HepG2 (cell line): ENCODE data around the gene NIP7. TPM values are rescaled to one million over a fixed set of nuclear protein-coding genes. Genes with fewer than 3 reads are reported as not detected.

Source experiments
- CBFB ChIP-seq: sonication (generic); formaldehyde crosslinking; IDR thresholded peaks from 2 replicates; pipeline ENCODE4 v1.4.0; 2020; ENCODE audit warnings: missing genetic modification reagents
- EHMT2 ChIP-seq: fragments of 200-600 bp; sonication (generic); IDR thresholded peaks from 2 replicates; pipeline ENCODE4 v1.7.0; 2017; ENCODE audit warnings: antibody characterized with exemption, low read depth, low read length, borderline replicate concordance
- FOXA3 ChIP-seq: IDR thresholded peaks from 2 replicates; pipeline ENCODE4 v1.6.1; 2016; ENCODE audit warnings: missing genetic modification reagents, missing compliant biosample characterization
- FOXJ3 ChIP-seq: sonication (generic); formaldehyde crosslinking; IDR thresholded peaks from 2 replicates; pipeline ENCODE4 v1.4.0; 2020; ENCODE audit warnings: missing genetic modification reagents, mild to moderate bottlenecking, borderline replicate concordance
- FOXM1 ChIP-seq: sonication (generic); formaldehyde crosslinking; IDR thresholded peaks from 2 replicates; pipeline ENCODE4 v1.5.0; 2020; ENCODE audit warnings: missing genetic modification reagents
- FOXP4 ChIP-seq: sonication (generic); formaldehyde crosslinking; IDR thresholded peaks from 2 replicates; pipeline ENCODE4 v1.4.0; 2020; ENCODE audit warnings: missing genetic modification reagents
- KAT8 ChIP-seq: IDR thresholded peaks from 2 replicates; pipeline ENCODE4 v1.6.1; 2016; ENCODE audit warnings: missing genetic modification reagents, missing compliant biosample characterization
- MIXL1 ChIP-seq: IDR thresholded peaks from 2 replicates; pipeline ENCODE4 v1.6.1; 2016
- MXD1 ChIP-seq: sonication (generic); formaldehyde crosslinking; IDR thresholded peaks from 2 replicates; pipeline ENCODE4 v1.4.0; 2020; ENCODE audit warnings: mild to moderate bottlenecking, missing genetic modification reagents
- NRL ChIP-seq: sonication (generic); formaldehyde crosslinking; IDR thresholded peaks from 2 replicates; pipeline ENCODE4 v1.5.0; 2020; ENCODE audit warnings: missing genetic modification reagents, mild to moderate bottlenecking, moderate library complexity, borderline replicate concordance
- RBM39 ChIP-seq: fragments of 200-400 bp; formaldehyde crosslinking; IDR thresholded peaks from one replicate; pipeline ENCODE4 v1.6.1; 2018; ENCODE audit warnings: antibody characterized with exemption, mild to moderate bottlenecking, low read depth, low read length; ENCODE audit not compliant: poor library complexity, severe bottlenecking
- SIN3B ChIP-seq: fragments of 150-350 bp; IDR thresholded peaks from 2 replicates; pipeline ENCODE4 v1.6.1; 2014; ENCODE audit warnings: low read length
- SSRP1 ChIP-seq: IDR thresholded peaks from 2 replicates; pipeline ENCODE4 v1.6.1; 2016; ENCODE audit warnings: control low read depth
- TERF1 ChIP-seq: sonication (generic); formaldehyde crosslinking; IDR thresholded peaks from 2 replicates; pipeline ENCODE4 v1.8.0; 2022; ENCODE audit warnings: mild to moderate bottlenecking, missing genetic modification reagents, moderate library complexity
- ZBTB43 ChIP-seq: sonication (generic); formaldehyde crosslinking; conservative IDR thresholded peaks from 2 replicates; pipeline ENCODE4 v1.4.0; 2020; ENCODE audit warnings: missing genetic modification reagents
- ZKSCAN1 ChIP-seq: fragments of 150-350 bp; IDR thresholded peaks from 2 replicates; pipeline ENCODE4 v1.6.1; 2014; ENCODE audit warnings: low read length
- ZNF274 ChIP-seq: sonication (generic); formaldehyde crosslinking; IDR thresholded peaks from 2 replicates; pipeline ENCODE4 v1.5.1; 2020; ENCODE audit warnings: mild to moderate bottlenecking, missing genetic modification reagents
- ZNF382 ChIP-seq: sonication (generic); formaldehyde crosslinking; IDR thresholded peaks from 2 replicates; pipeline ENCODE4 v1.5.0; 2020; ENCODE audit warnings: missing genetic modification reagents, mild to moderate bottlenecking, borderline replicate concordance
- ZNF670 ChIP-seq: sonication (generic); formaldehyde crosslinking; IDR thresholded peaks from 2 replicates; pipeline ENCODE4 v1.8.0; 2022; ENCODE audit warnings: mild to moderate bottlenecking, missing genetic modification reagents, borderline replicate concordance
- ZNF850 ChIP-seq: sonication (generic); formaldehyde crosslinking; conservative IDR thresholded peaks from 2 replicates; pipeline ENCODE4 v1.9.0; 2021; ENCODE audit warnings: mild to moderate bottlenecking, missing genetic modification reagents
- ZSCAN5A ChIP-seq: sonication (generic); formaldehyde crosslinking; IDR thresholded peaks from 2 replicates; pipeline ENCODE4 v1.8.0; 2022; ENCODE audit warnings: mild to moderate bottlenecking, missing genetic modification reagents, borderline replicate concordance
- polyA plus RNA-seq, 8 experiments: library from polyadenylated mRNA; depleted of rRNA in 3 of 8; stranded (reverse) in 7 of 8; unstranded in 1 of 8; fragments of >200 nt; fragmentation: Illumina TruSeq in 4 of 8; extraction: Trizol in 4 of 8; gene quantifications; 2 replicates each; pipeline versions ENCODE4 v1.2.1 to v1.2.3, GENCODE V29; 2011 to 2016; ENCODE audit warnings: low read depth in 4 of 8, missing spikeins in 1 of 8, mixed read lengths in 1 of 8; ENCODE audit not compliant: insufficient read depth in 1 of 8
- total RNA-seq, 5 experiments: library from RNA; depleted of rRNA; stranded (reverse); fragments of >200 nt; fragmentation: Illumina TruSeq; extraction: Trizol; gene quantifications; 2 replicates each; pipeline ENCODE4 v1.2.3, GENCODE V29; 2016; ENCODE audit warnings: low read depth in 1 of 5

The NIP7 gene
- total and polyA plus RNA-seq, 2 of the 13 experiments (the other 11 are each of a cell fraction or from before 2014, with no cell fraction given): 15.3 to 114 TPM

- TF ChIP-seq FOXM1 (CRISPR knock-in tag) (no peak), RBM39 (peak; percentile 57), FOXP4 (CRISPR knock-in tag) (0 out of 2 replicates have a peak, but pooled peaks have one; percentile 54), CBFB (CRISPR knock-in tag) (no peak), TERF1 (CRISPR knock-in tag) (no peak), ZNF274 (CRISPR knock-in tag) (no peak; the same call in none of the 2 replicates), SSRP1 (CRISPR knock-in tag) (no peak; the same call in 1 of the 2 replicates), ZBTB43 (peak; percentile 5; the same call in 1 of the 2 replicates), FOXJ3 (CRISPR knock-in tag) (peak; percentile 69; the same call in 1 of the 2 replicates), MIXL1 (CRISPR knock-in tag) (no peak), MXD1 (CRISPR knock-in tag) (peak; percentile 85; the same call in 1 of the 2 replicates), SIN3B (no peak), ZSCAN5A (CRISPR knock-in tag) (0 out of 2 replicates have a peak, but pooled peaks have one; percentile 61), ZNF382 (no peak), ZKSCAN1 (peak; percentile 95), ZNF850 (CRISPR knock-in tag) (no peak), ZNF670 (CRISPR knock-in tag) (0 out of 2 replicates have a peak, but pooled peaks have one; percentile 13), NRL (CRISPR knock-in tag) (peak; percentile 57; the same call in 1 of the 2 replicates), EHMT2 (no peak), KAT8 (CRISPR knock-in tag) (no peak; the same call in 1 of the 2 replicates), FOXA3 (peak; percentile 46)
Measured at GRCh38 chr16:69311533-69312387, 27.8 kb upstream of the NIP7 start (continued).
